Keratinocyte (primary cell): Measurements from ENCODE around the gene BTLA.

Source experiments
- CTCF ChIP-seq, 3 experiments: IDR thresholded peaks in 1 of 3; conservative IDR thresholded peaks in 1 of 3; optimal IDR thresholded peaks in 1 of 3; 2 replicates in 2 of 3; 3 replicates in 1 of 3; pipeline versions ENCODE3 to v1.5.1; 2011; ENCODE audit warnings: low read length in 3 of 3, mild to moderate bottlenecking in 3 of 3, moderate library complexity in 2 of 3, control low read depth in 1 of 3, inconsistent platforms in 1 of 3; ENCODE audit not compliant: insufficient read depth in 2 of 3; ENCODE audit errors: extremely low read depth in 1 of 3
- EZH2 ChIP-seq: IDR thresholded peaks from one replicate; pipeline ENCODE4 v1.6.1; 2012; ENCODE audit warnings: inconsistent platforms, mild to moderate bottlenecking, low read length, moderate library complexity

- TF ChIP-seq EZH2, result no peak
- no peak for TF ChIP-seq CTCF (optimal IDR thresholded peaks at IDR 0.05 in 1 of 3, IDR thresholded peaks at IDR 0.05 in 1 of 3, conservative IDR thresholded peaks at IDR 0.05 in 1 of 3; ENCODE audit: extremely low read depth in 1 of 3, insufficient read depth in 2 of 3, low read length in 3 of 3)
Observed at GRCh38 chr3:112486811-112487505, 12.3 kb downstream of the BTLA start.
